ENCODE data around the gene VKORC1.

GRCh38 chr16:31112711-31113110, 18.1 kb upstream of the VKORC1 start:
- TF ChIP-seq POLR2A (IDR thresholded peaks at IDR 0.05): no peak
- TF ChIP-seq, protein P1, sequence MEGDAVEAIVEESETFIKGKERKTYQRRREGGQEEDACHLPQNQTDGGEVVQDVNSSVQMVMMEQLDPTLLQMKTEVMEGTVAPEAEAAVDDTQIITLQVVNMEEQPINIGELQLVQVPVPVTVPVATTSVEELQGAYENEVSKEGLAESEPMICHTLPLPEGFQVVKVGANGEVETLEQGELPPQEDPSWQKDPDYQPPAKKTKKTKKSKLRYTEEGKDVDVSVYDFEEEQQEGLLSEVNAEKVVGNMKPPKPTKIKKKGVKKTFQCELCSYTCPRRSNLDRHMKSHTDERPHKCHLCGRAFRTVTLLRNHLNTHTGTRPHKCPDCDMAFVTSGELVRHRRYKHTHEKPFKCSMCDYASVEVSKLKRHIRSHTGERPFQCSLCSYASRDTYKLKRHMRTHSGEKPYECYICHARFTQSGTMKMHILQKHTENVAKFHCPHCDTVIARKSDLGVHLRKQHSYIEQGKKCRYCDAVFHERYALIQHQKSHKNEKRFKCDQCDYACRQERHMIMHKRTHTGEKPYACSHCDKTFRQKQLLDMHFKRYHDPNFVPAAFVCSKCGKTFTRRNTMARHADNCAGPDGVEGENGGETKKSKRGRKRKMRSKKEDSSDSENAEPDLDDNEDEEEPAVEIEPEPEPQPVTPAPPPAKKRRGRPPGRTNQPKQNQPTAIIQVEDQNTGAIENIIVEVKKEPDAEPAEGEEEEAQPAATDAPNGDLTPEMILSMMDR (IDR thresholded peaks at IDR 0.05 in 8 of 11, conservative IDR thresholded peaks at IDR 0.05 in 3 of 11): no peak
